ENCODE data around the gene TDRD10.

DNA sequence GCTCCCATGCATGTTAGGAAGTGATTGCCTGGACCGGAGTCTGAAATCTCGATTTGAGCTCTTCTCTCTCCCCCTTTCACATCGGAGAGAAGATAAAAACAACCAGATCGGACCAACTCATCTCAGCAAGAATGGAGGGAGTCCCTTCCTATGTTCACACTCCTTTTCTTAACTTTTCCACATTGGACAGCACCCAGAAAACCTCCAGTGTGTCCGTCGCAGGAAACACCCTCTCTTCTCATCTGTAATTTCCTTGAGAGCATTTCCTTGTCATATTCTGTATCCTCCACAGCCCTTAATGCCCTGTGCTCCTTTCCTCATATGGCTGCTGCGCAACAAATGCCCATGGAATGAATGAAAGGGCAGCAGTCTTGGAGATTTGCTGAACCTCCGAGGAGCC, 1.5 kb upstream of the TDRD10 start:
- TF ChIP-seq, protein P1, sequence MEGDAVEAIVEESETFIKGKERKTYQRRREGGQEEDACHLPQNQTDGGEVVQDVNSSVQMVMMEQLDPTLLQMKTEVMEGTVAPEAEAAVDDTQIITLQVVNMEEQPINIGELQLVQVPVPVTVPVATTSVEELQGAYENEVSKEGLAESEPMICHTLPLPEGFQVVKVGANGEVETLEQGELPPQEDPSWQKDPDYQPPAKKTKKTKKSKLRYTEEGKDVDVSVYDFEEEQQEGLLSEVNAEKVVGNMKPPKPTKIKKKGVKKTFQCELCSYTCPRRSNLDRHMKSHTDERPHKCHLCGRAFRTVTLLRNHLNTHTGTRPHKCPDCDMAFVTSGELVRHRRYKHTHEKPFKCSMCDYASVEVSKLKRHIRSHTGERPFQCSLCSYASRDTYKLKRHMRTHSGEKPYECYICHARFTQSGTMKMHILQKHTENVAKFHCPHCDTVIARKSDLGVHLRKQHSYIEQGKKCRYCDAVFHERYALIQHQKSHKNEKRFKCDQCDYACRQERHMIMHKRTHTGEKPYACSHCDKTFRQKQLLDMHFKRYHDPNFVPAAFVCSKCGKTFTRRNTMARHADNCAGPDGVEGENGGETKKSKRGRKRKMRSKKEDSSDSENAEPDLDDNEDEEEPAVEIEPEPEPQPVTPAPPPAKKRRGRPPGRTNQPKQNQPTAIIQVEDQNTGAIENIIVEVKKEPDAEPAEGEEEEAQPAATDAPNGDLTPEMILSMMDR (IDR thresholded peaks at IDR 0.05; ENCODE audit: borderline replicate concordance, extremely low read depth, low read length, poor library complexity, severe bottlenecking): no peak
- no peak for TF ChIP-seq EZH2 (IDR thresholded peaks at IDR 0.05; ENCODE audit: borderline replicate concordance, low read depth, low read length, severe bottlenecking)
